Measurements from ENCODE around the gene CDC42BPB.

DNA sequence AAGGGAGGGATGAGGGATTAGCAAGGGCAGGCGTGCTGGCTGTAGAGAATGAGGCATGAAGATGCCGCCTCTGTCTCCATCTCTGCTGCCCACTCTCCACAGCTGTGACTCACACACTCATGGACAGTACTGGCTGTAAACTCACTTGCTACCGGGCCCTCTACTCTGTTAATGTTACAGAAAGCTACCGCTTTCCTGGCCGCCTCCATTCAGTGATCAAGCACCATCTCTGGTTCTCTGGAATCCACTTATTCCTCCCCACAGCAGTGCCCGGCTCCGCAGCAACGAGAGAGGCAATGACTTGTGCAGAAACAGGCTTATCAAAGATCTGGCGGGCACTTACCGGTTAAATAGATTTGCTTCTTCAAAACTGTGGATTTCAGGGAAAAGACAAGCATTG is 100.1 kb downstream of the CDC42BPB start:
- TF ChIP-seq, protein P1, sequence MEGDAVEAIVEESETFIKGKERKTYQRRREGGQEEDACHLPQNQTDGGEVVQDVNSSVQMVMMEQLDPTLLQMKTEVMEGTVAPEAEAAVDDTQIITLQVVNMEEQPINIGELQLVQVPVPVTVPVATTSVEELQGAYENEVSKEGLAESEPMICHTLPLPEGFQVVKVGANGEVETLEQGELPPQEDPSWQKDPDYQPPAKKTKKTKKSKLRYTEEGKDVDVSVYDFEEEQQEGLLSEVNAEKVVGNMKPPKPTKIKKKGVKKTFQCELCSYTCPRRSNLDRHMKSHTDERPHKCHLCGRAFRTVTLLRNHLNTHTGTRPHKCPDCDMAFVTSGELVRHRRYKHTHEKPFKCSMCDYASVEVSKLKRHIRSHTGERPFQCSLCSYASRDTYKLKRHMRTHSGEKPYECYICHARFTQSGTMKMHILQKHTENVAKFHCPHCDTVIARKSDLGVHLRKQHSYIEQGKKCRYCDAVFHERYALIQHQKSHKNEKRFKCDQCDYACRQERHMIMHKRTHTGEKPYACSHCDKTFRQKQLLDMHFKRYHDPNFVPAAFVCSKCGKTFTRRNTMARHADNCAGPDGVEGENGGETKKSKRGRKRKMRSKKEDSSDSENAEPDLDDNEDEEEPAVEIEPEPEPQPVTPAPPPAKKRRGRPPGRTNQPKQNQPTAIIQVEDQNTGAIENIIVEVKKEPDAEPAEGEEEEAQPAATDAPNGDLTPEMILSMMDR (IDR thresholded peaks at IDR 0.05; ENCODE audit: insufficient read depth, low read length, poor library complexity, severe bottlenecking), result no peak
- no peak for TF ChIP-seq EZH2phosphoT487 (conservative IDR thresholded peaks at IDR 0.05; ENCODE audit: low read length)

All from SU-DHL-6 (cell line).